Thyroid gland (tissue), 4 donors: Measurements from ENCODE around the gene LHFPL4.

Experiments
- POLR2A ChIP-seq, 2 donors: fragments of 450-650 bp; IDR thresholded peaks; one replicate each; pipeline ENCODE4 v1.6.1; 2017; ENCODE audit warnings: antibody characterized with exemption in 2 of 2, mild to moderate bottlenecking in 2 of 2, moderate library complexity in 1 of 2
- TF ChIP-seq, protein P1 (sequence below), 6 experiments: fragments of 200-600 bp in 3 of 6; fragments of 450-650 bp in 3 of 6; sonication (generic) in 3 of 6; IDR thresholded peaks; one replicate each; pipeline ENCODE4 v1.5.1; 2016 to 2019; ENCODE audit warnings: antibody characterized with exemption in 6 of 6, mild to moderate bottlenecking in 2 of 6, inconsistent platforms in 1 of 6, moderate library complexity in 1 of 6

GRCh38 chr3:9534429-9534828 is 19.2 kb downstream of the LHFPL4 start:
- TF ChIP-seq POLR2A (IDR thresholded peaks at IDR 0.05) = no peak
- TF ChIP-seq, protein P1, sequence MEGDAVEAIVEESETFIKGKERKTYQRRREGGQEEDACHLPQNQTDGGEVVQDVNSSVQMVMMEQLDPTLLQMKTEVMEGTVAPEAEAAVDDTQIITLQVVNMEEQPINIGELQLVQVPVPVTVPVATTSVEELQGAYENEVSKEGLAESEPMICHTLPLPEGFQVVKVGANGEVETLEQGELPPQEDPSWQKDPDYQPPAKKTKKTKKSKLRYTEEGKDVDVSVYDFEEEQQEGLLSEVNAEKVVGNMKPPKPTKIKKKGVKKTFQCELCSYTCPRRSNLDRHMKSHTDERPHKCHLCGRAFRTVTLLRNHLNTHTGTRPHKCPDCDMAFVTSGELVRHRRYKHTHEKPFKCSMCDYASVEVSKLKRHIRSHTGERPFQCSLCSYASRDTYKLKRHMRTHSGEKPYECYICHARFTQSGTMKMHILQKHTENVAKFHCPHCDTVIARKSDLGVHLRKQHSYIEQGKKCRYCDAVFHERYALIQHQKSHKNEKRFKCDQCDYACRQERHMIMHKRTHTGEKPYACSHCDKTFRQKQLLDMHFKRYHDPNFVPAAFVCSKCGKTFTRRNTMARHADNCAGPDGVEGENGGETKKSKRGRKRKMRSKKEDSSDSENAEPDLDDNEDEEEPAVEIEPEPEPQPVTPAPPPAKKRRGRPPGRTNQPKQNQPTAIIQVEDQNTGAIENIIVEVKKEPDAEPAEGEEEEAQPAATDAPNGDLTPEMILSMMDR (IDR thresholded peaks at IDR 0.05) = no peak
